ENCODE results near the gene SHFL. TPM values are rescaled to one million over a fixed set of nuclear protein-coding genes. Genes with fewer than 3 reads are reported as not detected.

SHFL gene
- polyA plus RNA-seq, 1 of the 3 experiments (the other 2 are of a cell fraction) = 36.6 TPM

- Histone ChIP-seq H3K79me2 (ENCODE audit: insufficient read depth) (peaks cover 25% of the 10 kb centered on the region), H2AFZ (ENCODE audit: low read depth) (peak overlapping the region; percentile 91), H3K4me1 (ENCODE audit: control insufficient read depth in 1 of 2, insufficient read depth in 2 of 2, low read depth in 1 of 2, low read length in 1 of 2) (peaks cover 3 to 13% of the 10 kb centered on the region in 2 experiments; a peak in 1 of 4 replicates), H3K27me3 (ENCODE audit: insufficient read depth) (no peaks in the 10 kb centered on the region), H3K9ac (0 out of 2 replicates have a peak overlapping the region, but pooled peaks have one; percentile 14), H4K20me1 (ENCODE audit: insufficient read depth) (0 out of 2 replicates have a peak, but pooled peaks cover 3% of the 10 kb centered on the region), H3K27ac (ENCODE audit: low read depth in 2 of 2, low read length in 1 of 2) (peak overlapping the region in 1 of 2 experiments; percentile 76; a peak in 3 of 4 replicates), H3F3A (replicated peaks; ENCODE audit: insufficient read depth) (peaks cover 38% of the 10 kb centered on the region), H3K4me2 (peak overlapping the region; percentile 21; the same call in 1 of the 2 replicates), H3K36me3 (replicated peaks in 1 of 2; ENCODE audit: control insufficient read depth in 1 of 2, insufficient read depth in 2 of 2, low read length in 1 of 2) (peaks cover 12 to 28% of the 10 kb centered on the region in 2 experiments), H3K9me3 (no peaks in the 10 kb centered on the region), H3K9me2 (no peaks in the 10 kb centered on the region), H3K4me3 (ENCODE audit: low read depth in 2 of 2, low read length in 1 of 2) (no peak overlapping the region)
- TF ChIP-seq MEF2A (IDR thresholded peaks at IDR 0.05; ENCODE audit: borderline replicate concordance, low read depth) (no peak), ZBTB33 (IDR thresholded peaks at IDR 0.05; ENCODE audit: borderline replicate concordance, low read depth) (no peak), ELF1 (IDR thresholded peaks at IDR 0.05) (no peak), SMC3 (IDR thresholded peaks at IDR 0.05; ENCODE audit: low read depth, low read length) (no peak), POLR2AphosphoS5 (IDR thresholded peaks at IDR 0.05; ENCODE audit: low read depth, low read length) (no peak), RAD21 (IDR thresholded peaks at IDR 0.05; ENCODE audit: low read length) (no peak), FOXM1 (IDR thresholded peaks at IDR 0.05; ENCODE audit: low read depth) (no peak), SIN3A (IDR thresholded peaks at IDR 0.05; ENCODE audit: borderline replicate concordance, low read depth, low read length) (no peak), FOSL2 (IDR thresholded peaks at IDR 0.05; ENCODE audit: borderline replicate concordance, low read depth) (peak; percentile 66; the same call in 1 of the 2 replicates), REST (IDR thresholded peaks at IDR 0.05; ENCODE audit: low read depth, low read length) (no peak), USF1 (IDR thresholded peaks at IDR 0.05; ENCODE audit: borderline replicate concordance, low read depth) (no peak), TAF1 (IDR thresholded peaks at IDR 0.05; ENCODE audit: borderline replicate concordance, low read depth, low read length) (no peak), JUND (IDR thresholded peaks at IDR 0.05) (0 out of 2 replicates have a peak, but pooled peaks have one; percentile 27)
- DNase-seq = no peak
- ChIA-PET CTCF (interaction anchor here (0.6 to 6.4 kb wide), 11 partner anchors 12 to 129 kb away, joined by 3 to 58 read pairs (median 4); partner anchors contain the start of gene PPAN), POLR2A (interaction anchor here (0.9 to 2.9 kb wide), 4 partner anchors 11 to 129 kb away, joined by 3 to 21 read pairs (median 4); partner anchors contain the start of gene PPAN)
- WGBS (ENCODE audit: low lambda C conversion rate) = 60% methylated on average over 9 of the region's 9 CpGs
These were observed 34.5 kb downstream of the SHFL start for GRCh38 chr19:10120538-10121189.
